ENCODE data around the gene FOXP2.
"Not testable (repeated sequence)": the region's sequence is repeated elsewhere in the genome, so short reads cannot be mapped to it uniquely, and the experiment has no call there.

The FOXP2 gene

GRCh38 chr7:114508086-114508485 lies 93.5 kb downstream of the FOXP2 start:
- TF ChIP-seq CTCF (IDR thresholded peaks at IDR 0.05; ENCODE audit: insufficient read depth, low read length, missing control alignments) = no peak
- DNase-seq (ENCODE audit: low read depth, low spot score) = no peak
- POLR2A ChIA-PET = no interaction called here
- CTCF ChIA-PET = no interaction called here
- no peak overlapping the region for H3K4me3 ChIP-seq (ENCODE audit: low read depth, low read length)

GRCh38 chr7:114510824-114511223 lies 96.2 kb downstream of the FOXP2 start:
- POLR2A ChIA-PET, CTCF ChIA-PET: not testable (repeated sequence)

GRCh38 chr7:114519240-114519639 lies 104.6 kb downstream of the FOXP2 start:
- H3K4me3 ChIP-seq (ENCODE audit: low read depth, low read length) = no peak overlapping the region
- no peak for DNase-seq (ENCODE audit: low read depth, low spot score)
- TF ChIP-seq CTCF (IDR thresholded peaks at IDR 0.05; ENCODE audit: insufficient read depth, low read length, missing control alignments) = no peak
- CTCF ChIA-PET = no interaction called here
- POLR2A ChIA-PET = no interaction called here

More at GRCh38 chr7:114510824-114511223, 96.2 kb downstream of the FOXP2 start:
- H3K4me3 ChIP-seq (ENCODE audit: low read depth, low read length); DNase-seq (ENCODE audit: low read depth, low spot score): not testable (repeated sequence)

GRCh38 chr7:114522081-114522480 lies 107.5 kb downstream of the FOXP2 start:
- TF ChIP-seq CTCF (IDR thresholded peaks at IDR 0.05; ENCODE audit: insufficient read depth, low read length, missing control alignments) = no peak
- no peak for DNase-seq (ENCODE audit: low read depth, low spot score)
- ChIA-PET POLR2A (no interaction called here), CTCF (no interaction called here)
- H3K4me3 ChIP-seq (ENCODE audit: low read depth, low read length) = no peak overlapping the region

- no peak overlapping the region for H3K4me3 ChIP-seq (ENCODE audit: low read depth, low read length)
- ChIA-PET CTCF (no interaction called here), POLR2A (no interaction called here)
- no peak for DNase-seq (ENCODE audit: low read depth, low spot score)
- TF ChIP-seq CTCF (IDR thresholded peaks at IDR 0.05; ENCODE audit: insufficient read depth, low read length, missing control alignments) = no peak
Observed at GRCh38 chr7:114527589-114527988, 113.0 kb downstream of the FOXP2 start.

- DNase-seq (ENCODE audit: low read depth, low spot score) = no peak
- ChIA-PET CTCF (no interaction called here), POLR2A (no interaction called here)
- no peak for TF ChIP-seq CTCF (IDR thresholded peaks at IDR 0.05; ENCODE audit: insufficient read depth, low read length, missing control alignments)
- no peak overlapping the region for H3K4me3 ChIP-seq (ENCODE audit: low read depth, low read length)
Observed at GRCh38 chr7:114530057-114530611, 115.5 kb downstream of the FOXP2 start.

GRCh38 chr7:114531326-114531725 lies 116.7 kb downstream of the FOXP2 start:
- ChIA-PET POLR2A (no interaction called here), CTCF (no interaction called here)
- H3K4me3 ChIP-seq (ENCODE audit: low read depth, low read length) = no peak overlapping the region
- no peak for TF ChIP-seq CTCF (IDR thresholded peaks at IDR 0.05; ENCODE audit: insufficient read depth, low read length, missing control alignments)
- no peak for DNase-seq (ENCODE audit: low read depth, low spot score)

Data from AG04449 (cell line).